Urinary bladder (tissue), 4 donors: ENCODE results near the gene PDCL3. TPM values are rescaled to one million over a fixed set of nuclear protein-coding genes. Genes with fewer than 3 reads are reported as not detected.

ENCODE experiments used
- DNase-seq: peaks from one replicate; pipeline ENCODE4 v3.0.0-alpha.2; 2015; ENCODE audit errors: extremely low spot score
- H3K27ac ChIP-seq: one replicate; pipeline ENCODE4 v1.5.1; 2013; ENCODE audit warnings: low read depth, mild to moderate bottlenecking, moderate library complexity
- H3K36me3 ChIP-seq: one replicate; pipeline ENCODE4 v1.6.1; 2013; ENCODE audit warnings: mild to moderate bottlenecking, moderate library complexity; ENCODE audit not compliant: insufficient read depth
- H3K4me1 ChIP-seq: one replicate; pipeline ENCODE4 v1.6.1; 2013; ENCODE audit warnings: mild to moderate bottlenecking, moderate library complexity; ENCODE audit not compliant: insufficient read depth
- H3K4me3 ChIP-seq: one replicate; pipeline ENCODE4 v1.5.1; 2013; ENCODE audit warnings: low read depth, low read length
- WGBS: extraction: QIAGEN DNeasy Blood & Tissue Kit; methylation state at CpG from one replicate; pipeline ENCODE4 v1.1.7; 2013; 5-methylcytosine and 5-hydroxymethylcytosine counted together
- polyA plus RNA-seq: library from polyadenylated mRNA; stranded (reverse); fragments of 200-250 nt; gene quantifications from one replicate; pipeline ENCODE4 v1.2.3, GENCODE V29; 2013
- total RNA-seq: library from RNA; depleted of rRNA; stranded (reverse); fragments of >200 nt; gene quantifications from one replicate; pipeline ENCODE4 v1.2.3, GENCODE V29; 2014
- donor health status: healthy with polysubstance abuse.
- donor health status: healthy.

The PDCL3 gene
- total RNA-seq (9.9 TPM), polyA plus RNA-seq (49.5 TPM)

GRCh38 chr2:100562613-100563406, at the start of gene PDCL3:
TSS of gene PDCL3 (plus strand) at chr2:100562993. CDS start at chr2:100563068, 75 bp downstream.
- peak within 1 kb of the TSS; percentile 66 for H3K27ac ChIP-seq
- H3K4me3 ChIP-seq: peak within 1 kb of the TSS; percentile 66
- no peaks in the 10 kb centered on the region for H3K36me3 ChIP-seq
- DNase-seq: peak; percentile 96
- H3K4me1 ChIP-seq: no peaks in the 10 kb centered on the region
- under 1% methylated on average over 62 of the region's 62 CpGs for WGBS

- no peaks in the 10 kb centered on the region for H3K4me1 ChIP-seq
- WGBS: 44% methylated on average over 4 of the region's 4 CpGs
- no peak for DNase-seq
- no peaks in the 10 kb centered on the region for H3K36me3 ChIP-seq
- no peak overlapping the region for H3K4me3 ChIP-seq
- H3K27ac ChIP-seq: no peak overlapping the region
Measured at GRCh38 chr2:100513650-100514049, 49.1 kb upstream of the PDCL3 start.

DNA sequence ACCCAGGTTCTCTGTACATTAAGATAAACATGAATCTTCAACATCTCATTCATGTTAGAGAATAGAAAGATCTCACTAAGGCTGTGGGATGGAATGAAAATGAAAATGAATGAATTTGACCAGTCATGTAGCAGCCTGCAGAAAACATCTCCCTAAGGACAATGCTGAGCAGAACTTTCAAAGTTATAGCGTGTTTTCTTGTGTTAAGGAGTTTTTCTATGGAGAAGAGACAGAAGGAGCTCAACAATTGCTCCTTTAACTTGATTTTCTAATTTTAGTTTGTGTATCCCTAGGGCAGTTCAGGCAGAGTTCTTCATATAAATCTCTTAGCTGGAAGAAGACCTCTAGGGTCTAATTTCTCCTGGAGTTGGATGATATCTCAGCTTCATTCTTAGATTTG, 45.2 kb upstream of the PDCL3 start:
- Histone ChIP-seq H3K27ac (no peak overlapping the region), H3K4me1 (no peaks in the 10 kb centered on the region), H3K36me3 (no peaks in the 10 kb centered on the region), H3K4me3 (no peak overlapping the region)
- 76% methylated on average over 1 of the region's 1 CpG for WGBS
- no peak for DNase-seq

DNA sequence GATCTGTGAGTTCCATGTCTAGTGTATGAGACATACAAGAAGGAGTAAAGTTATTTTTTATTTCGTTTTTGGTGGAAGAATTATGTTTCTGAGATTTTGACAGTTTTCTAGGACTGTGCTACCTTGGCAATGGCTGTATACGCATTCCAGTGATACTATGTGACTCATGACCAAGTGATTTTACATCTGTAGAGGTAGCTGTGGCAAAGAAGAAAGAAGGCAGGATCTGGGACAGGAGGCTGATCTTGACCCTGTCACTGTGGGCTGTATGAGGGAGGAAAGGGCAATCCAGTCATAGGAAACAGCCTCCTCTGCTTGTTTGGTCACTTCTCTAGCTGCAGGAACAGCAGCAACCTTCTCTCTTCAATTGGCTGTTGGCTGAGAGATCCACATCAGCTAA, 44.0 kb upstream of the PDCL3 start:
- H3K36me3 ChIP-seq: no peaks in the 10 kb centered on the region
- H3K4me3 ChIP-seq: no peak overlapping the region
- DNase-seq: no peak
- no peak overlapping the region for H3K27ac ChIP-seq
- WGBS: 66% methylated on average over 2 of the region's 2 CpGs
- H3K4me1 ChIP-seq: no peaks in the 10 kb centered on the region

DNA sequence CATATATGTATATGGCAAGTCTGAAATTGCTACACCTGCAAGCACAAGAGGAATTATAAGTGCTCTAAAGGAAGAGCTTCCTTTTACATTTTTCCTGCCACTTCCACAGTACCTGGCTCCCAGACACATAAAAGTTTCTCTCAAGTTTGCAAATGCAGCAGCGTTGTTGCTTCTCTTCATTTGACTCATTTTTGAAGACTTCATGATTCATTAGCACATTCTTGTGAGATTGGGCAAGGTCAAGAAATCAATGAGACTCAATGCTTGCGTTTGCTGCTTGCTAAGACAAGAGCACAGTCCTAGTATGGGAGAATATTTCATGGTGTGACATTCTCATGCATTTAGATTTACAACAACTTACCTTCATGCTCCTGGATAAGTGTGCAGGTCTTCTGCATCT, 42.6 kb upstream of the PDCL3 start:
- Histone ChIP-seq H3K36me3 (no peaks in the 10 kb centered on the region), H3K4me1 (no peaks in the 10 kb centered on the region), H3K4me3 (no peak overlapping the region), H3K27ac (no peak overlapping the region)
- DNase-seq: no peak
- WGBS: 83% methylated on average over 2 of the region's 2 CpGs

DNA sequence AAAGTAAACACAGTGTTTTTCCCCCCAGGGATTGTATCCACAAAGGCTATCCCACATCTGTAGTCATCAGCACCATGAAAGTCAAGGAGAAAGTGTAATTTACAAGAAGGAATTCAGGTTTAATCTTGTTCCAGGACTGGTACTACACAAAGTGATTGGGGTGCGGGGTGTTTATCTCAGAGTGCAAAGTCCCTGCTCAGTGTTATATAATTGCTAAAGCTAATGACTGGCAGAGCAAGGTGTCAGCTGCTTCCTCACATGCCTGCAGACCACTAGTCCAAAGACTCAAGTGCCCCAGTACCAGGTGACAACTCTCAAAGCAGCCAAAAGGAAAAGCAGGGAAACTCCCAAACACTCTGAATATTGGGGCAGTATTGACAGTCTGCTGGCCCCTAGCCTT, 40.4 kb upstream of the PDCL3 start:
- Histone ChIP-seq H3K4me1 (no peaks in the 10 kb centered on the region), H3K27ac (no peak overlapping the region)
- WGBS: 77% methylated on average over 1 of the region's 1 CpG

GRCh38 chr2:100524331-100524730, 38.5 kb upstream of the PDCL3 start:
- H3K4me3 ChIP-seq: no peak overlapping the region
- H3K4me1 ChIP-seq: no peaks in the 10 kb centered on the region
- DNase-seq: no peak
- no peaks in the 10 kb centered on the region for H3K36me3 ChIP-seq
- no peak overlapping the region for H3K27ac ChIP-seq
- WGBS: 84% methylated on average over 2 of the region's 2 CpGs

More for the DNA sequence above, 40.4 kb upstream of the PDCL3 start:
- H3K4me3 ChIP-seq: no peak overlapping the region
- DNase-seq: no peak
- H3K36me3 ChIP-seq: no peaks in the 10 kb centered on the region

DNA sequence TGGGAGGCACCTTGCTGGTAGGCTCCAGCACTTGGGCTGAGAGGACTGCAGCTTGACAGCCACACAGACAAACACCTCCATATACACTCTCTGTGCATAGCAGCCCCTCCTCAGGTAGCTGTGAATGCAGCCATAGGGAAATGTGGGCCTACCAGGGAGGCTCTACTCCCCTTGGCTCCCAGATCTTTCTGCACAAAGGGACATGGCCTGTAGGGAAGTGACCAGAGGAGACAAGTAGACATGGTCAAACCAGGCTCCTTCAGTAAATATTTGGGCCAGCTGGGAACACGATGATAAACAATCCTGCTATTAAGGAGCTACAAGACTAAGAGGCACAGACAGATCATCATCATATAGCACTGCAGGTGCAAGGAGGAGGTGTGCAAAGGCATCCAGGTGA, 35.9 kb upstream of the PDCL3 start:
- 34% methylated on average over 1 of the region's 1 CpG for WGBS
- Histone ChIP-seq H3K4me3 (no peak overlapping the region), H3K27ac (no peak overlapping the region), H3K4me1 (no peaks in the 10 kb centered on the region), H3K36me3 (no peaks in the 10 kb centered on the region)
- DNase-seq: no peak

GRCh38 chr2:100527440-100528015, 35.3 kb upstream of the PDCL3 start:
- H3K27ac ChIP-seq: no peak overlapping the region
- H3K4me3 ChIP-seq: no peak overlapping the region
- WGBS: 69% methylated on average over 7 of the region's 7 CpGs
- DNase-seq: no peak
- H3K36me3 ChIP-seq: no peaks in the 10 kb centered on the region
- H3K4me1 ChIP-seq: no peaks in the 10 kb centered on the region

GRCh38 chr2:100529176-100529575, 33.6 kb upstream of the PDCL3 start:
- DNase-seq: no peak
- Histone ChIP-seq H3K4me1 (no peaks in the 10 kb centered on the region), H3K4me3 (no peak overlapping the region), H3K27ac (no peak overlapping the region), H3K36me3 (no peaks in the 10 kb centered on the region)
- WGBS: 89% methylated on average over 8 of the region's 8 CpGs

DNA sequence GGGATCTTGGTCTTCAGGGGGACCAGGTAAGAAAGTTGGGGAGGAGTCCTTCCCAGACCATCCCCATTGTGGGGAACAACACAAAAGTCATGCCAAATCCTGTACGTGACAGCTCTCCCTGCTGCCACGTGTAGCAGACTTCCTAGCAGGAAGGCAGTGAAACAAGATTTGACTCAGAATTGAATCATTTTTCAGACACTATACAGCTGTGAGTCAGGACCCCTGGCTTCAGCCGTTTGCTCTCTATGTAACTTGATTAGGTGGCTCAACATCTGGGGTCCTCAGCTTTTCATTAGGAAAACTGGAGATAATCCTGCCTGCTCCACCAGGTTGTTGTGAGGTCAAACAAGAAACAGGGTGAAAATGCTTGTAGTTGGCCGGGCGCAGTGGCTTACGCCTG, 32.9 kb upstream of the PDCL3 start:
- H3K36me3 ChIP-seq: no peaks in the 10 kb centered on the region
- no peak overlapping the region for H3K4me3 ChIP-seq
- no peaks in the 10 kb centered on the region for H3K4me1 ChIP-seq
- 75% methylated on average over 6 of the region's 6 CpGs for WGBS
- DNase-seq: no peak
- no peak overlapping the region for H3K27ac ChIP-seq

GRCh38 chr2:100535855-100536254, 26.9 kb upstream of the PDCL3 start:
- Histone ChIP-seq H3K36me3 (no peaks in the 10 kb centered on the region), H3K4me1 (no peaks in the 10 kb centered on the region), H3K4me3 (no peak overlapping the region), H3K27ac (no peak overlapping the region)
- no peak for DNase-seq
- WGBS: 78% methylated on average over 2 of the region's 2 CpGs

DNA sequence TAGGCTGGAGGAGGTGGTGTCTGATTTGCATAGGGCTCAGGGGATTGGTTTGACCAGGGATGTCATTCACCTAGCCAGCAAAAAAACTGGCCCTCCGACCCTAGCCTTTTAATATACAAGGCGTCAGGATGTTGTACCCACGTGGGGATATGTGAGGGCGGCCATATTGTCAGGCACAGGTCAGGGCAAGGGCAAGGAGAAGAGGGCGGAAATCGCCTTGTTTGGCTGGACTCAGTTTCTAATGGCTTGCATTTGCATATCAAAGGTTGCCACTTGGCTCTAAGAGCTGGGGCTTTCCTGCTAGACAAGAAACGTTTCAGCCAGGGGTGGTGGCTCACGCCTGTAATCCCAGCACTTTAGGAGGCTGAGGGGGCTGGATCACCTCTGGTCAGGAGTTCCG, 24.9 kb upstream of the PDCL3 start:
- Histone ChIP-seq H3K4me1 (no peaks in the 10 kb centered on the region), H3K4me3 (no peak overlapping the region), H3K27ac (no peak overlapping the region), H3K36me3 (no peaks in the 10 kb centered on the region)
- WGBS: 75% methylated on average over 9 of the region's 9 CpGs
- DNase-seq: no peak

GRCh38 chr2:100539221-100539620, 23.6 kb upstream of the PDCL3 start:
- no peak overlapping the region for H3K27ac ChIP-seq
- no peaks in the 10 kb centered on the region for H3K4me1 ChIP-seq
- no peak for DNase-seq
- no peak overlapping the region for H3K4me3 ChIP-seq
- 47% methylated on average over 1 of the region's 1 CpG for WGBS
- no peaks in the 10 kb centered on the region for H3K36me3 ChIP-seq
